ENCODE data around the gene TSPAN32. TPM values are rescaled to one million over a fixed set of nuclear protein-coding genes. Genes with fewer than 3 reads are reported as not detected.

The TSPAN32 gene
- polyA plus RNA-seq, 2 of the 4 experiments (the other 2 are of a cell fraction): not detected

- TF ChIP-seq RAD21 (conservative IDR thresholded peaks at IDR 0.05 in 1 of 2, IDR thresholded peaks at IDR 0.05 in 1 of 2) (peak; percentile 13 to 21; a peak in 2 of 5 replicates), E2F6 (IDR thresholded peaks at IDR 0.05; ENCODE audit: borderline replicate concordance, low read depth) (peak; percentile 92), FOSB (CRISPR knock-in tag; IDR thresholded peaks at IDR 0.05) (no peak), ZSCAN20 (CRISPR knock-in tag; IDR thresholded peaks at IDR 0.05) (no peak), PHF8 (IDR thresholded peaks at IDR 0.05; ENCODE audit: borderline replicate concordance, low read depth) (no peak), HOXB5 (CRISPR knock-in tag; IDR thresholded peaks at IDR 0.05) (no peak), POLR2A (IDR thresholded peaks at IDR 0.05; ENCODE audit: low read length) (no peak), ZNF302 (CRISPR knock-in tag; IDR thresholded peaks at IDR 0.05) (no peak), CHD2 (IDR thresholded peaks at IDR 0.05; ENCODE audit: low read length, partially characterized antibody) (no peak)
Measured at GRCh38 chr11:2269601-2270321, 32.1 kb upstream of the TSPAN32 start (continued).

GRCh38 chr11:2270322-2271076, 31.3 kb upstream of the TSPAN32 start, which contains the start of gene ASCL2:
Gene ASCL2, minus strand, starts transcription at chr11:2270588. Its CDS starts 256 bp downstream, at chr11:2270332.
- FAIRE-seq: no peak
- ChIA-PET POLR2A (interaction anchor here (0.5 kb wide), 1 partner anchor 132 kb away, joined by 5 read pairs; no protein-coding TSS in a partner anchor), CTCF (interaction anchor here (0.7 to 1.8 kb wide), 6 partner anchors 20 to 155 kb away, joined by 3 to 4 read pairs (median 3); no protein-coding TSS in a partner anchor)
- no peaks in the 10 kb centered on the region for H3K9me3 ChIP-seq
- H3K4me3 ChIP-seq: peak within 1 kb of the TSS; percentile 52
- TF ChIP-seq ZC3H11A (IDR thresholded peaks at IDR 0.05) (no peak), TP53 (CRISPR knock-in tag; IDR thresholded peaks at IDR 0.05) (no peak), KDM1A (IDR thresholded peaks at IDR 0.05; ENCODE audit: low read depth) (no peak), HOXB5 (CRISPR knock-in tag; IDR thresholded peaks at IDR 0.05) (no peak), HDAC2 (IDR thresholded peaks at IDR 0.05) (peak; percentile 63; the same call in 1 of the 2 replicates)
- peaks cover 11% of the 10 kb centered on the region; the same call in 2 of the 3 replicates for H3K4me1 ChIP-seq
- no peak for ATAC-seq
- 52% methylated on average over 51 of the region's 89 CpGs for WGBS (ENCODE audit: missing lambda C conversion rate)
- H3K27ac ChIP-seq: peak within 1 kb of the TSS in 1 of 2 experiments; percentile 62; a peak in 1 of 6 replicates
- H3K4me2 ChIP-seq: peak within 1 kb of the TSS; percentile 96
- DNase-seq (ENCODE audit: low read depth in 1 of 2, low spot score in 1 of 2): no peak

DNA sequence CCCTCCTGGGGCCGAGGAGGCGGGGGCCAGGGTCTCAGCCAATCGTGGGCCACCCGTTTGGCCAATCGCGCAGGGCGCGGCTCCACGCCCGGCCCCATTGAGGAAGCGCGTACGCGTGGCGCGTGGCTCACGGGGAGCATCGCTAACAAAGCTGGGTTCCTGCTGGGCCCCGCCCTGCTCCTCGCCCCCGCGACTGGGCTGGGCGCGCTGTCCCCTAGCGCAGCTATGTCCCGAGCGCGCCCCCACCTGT, 30.8 kb upstream of the TSPAN32 start:
- Histone ChIP-seq H3K27ac (no peak overlapping the region), H3K4me3 (no peak overlapping the region), H3K4me2 (no peak overlapping the region), H3K4me1 (peaks cover 11% of the 10 kb centered on the region; the same call in 2 of the 3 replicates), H3K9me3 (no peaks in the 10 kb centered on the region)
- ATAC-seq: no peak
- no peak for FAIRE-seq
- no peak for DNase-seq (ENCODE audit: low read depth in 1 of 2, low spot score in 1 of 2)
- ChIA-PET POLR2A (no interaction called here), CTCF (interaction anchor here (1.1 kb wide), 1 partner anchor 33 kb away, joined by 3 read pairs; no protein-coding TSS in a partner anchor)
- 82% methylated on average over 27 of the region's 28 CpGs for WGBS (ENCODE audit: missing lambda C conversion rate)
- TF ChIP-seq HOXB13 (CRISPR knock-in tag; IDR thresholded peaks at IDR 0.05; ENCODE audit: low read depth) (no peak), CHD2 (IDR thresholded peaks at IDR 0.05; ENCODE audit: low read length, partially characterized antibody) (no peak), ELK1 (IDR thresholded peaks at IDR 0.05; ENCODE audit: low read depth, low read length) (no peak), EHMT2 (IDR thresholded peaks at IDR 0.05; ENCODE audit: low read depth) (no peak), MAZ (IDR thresholded peaks at IDR 0.05; ENCODE audit: borderline replicate concordance, low read depth, low read length) (no peak), CBX2 (IDR thresholded peaks at IDR 0.05; ENCODE audit: borderline replicate concordance, low read depth) (no peak), GATA3 (IDR thresholded peaks at IDR 0.05; ENCODE audit: borderline replicate concordance) (no peak), E2F6 (IDR thresholded peaks at IDR 0.05; ENCODE audit: borderline replicate concordance, low read depth) (no peak), FOXS1 (CRISPR knock-in tag; IDR thresholded peaks at IDR 0.05) (no peak), SMC3 (IDR thresholded peaks at IDR 0.05) (no peak), HES2 (IDR thresholded peaks at IDR 0.05) (no peak), KDM5A (IDR thresholded peaks at IDR 0.05) (no peak), HEYL (CRISPR knock-in tag; IDR thresholded peaks at IDR 0.05) (no peak), HOXB5 (CRISPR knock-in tag; IDR thresholded peaks at IDR 0.05) (no peak), EHF (CRISPR knock-in tag; IDR thresholded peaks at IDR 0.05) (no peak)
- TF ChIP-seq, protein P1, sequence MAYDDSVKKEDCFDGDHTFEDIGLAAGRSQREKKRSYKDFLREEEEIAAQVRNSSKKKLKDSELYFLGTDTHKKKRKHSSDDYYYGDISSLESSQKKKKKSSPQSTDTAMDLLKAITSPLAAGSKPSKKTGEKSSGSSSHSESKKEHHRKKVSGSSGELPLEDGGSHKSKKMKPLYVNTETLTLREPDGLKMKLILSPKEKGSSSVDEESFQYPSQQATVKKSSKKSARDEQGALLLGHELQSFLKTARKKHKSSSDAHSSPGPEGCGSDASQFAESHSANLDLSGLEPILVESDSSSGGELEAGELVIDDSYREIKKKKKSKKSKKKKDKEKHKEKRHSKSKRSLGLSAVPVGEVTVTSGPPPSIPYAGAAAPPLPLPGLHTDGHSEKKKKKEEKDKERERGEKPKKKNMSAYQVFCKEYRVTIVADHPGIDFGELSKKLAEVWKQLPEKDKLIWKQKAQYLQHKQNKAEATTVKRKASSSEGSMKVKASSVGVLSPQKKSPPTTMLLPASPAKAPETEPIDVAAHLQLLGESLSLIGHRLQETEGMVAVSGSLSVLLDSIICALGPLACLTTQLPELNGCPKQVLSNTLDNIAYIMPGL (CRISPR knock-in tag; IDR thresholded peaks at IDR 0.05; ENCODE audit: borderline replicate concordance): no peak

Data from A549 (cell line).